Natural killer cell (primary cell): ENCODE data around the gene RNASET2. TPM values are rescaled to one million over a fixed set of nuclear protein-coding genes. Genes with fewer than 3 reads are reported as not detected.
"Not testable (repeated sequence)": the region's sequence is repeated elsewhere in the genome, so short reads cannot be mapped to it uniquely, and the experiment has no call there.

Experiments
- ATAC-seq, 3 donors: fragments of 150-1000 bp in 2 of 3; fragments of 200-7000 bp in 1 of 3; cut with Tn5 transposase; 1 replicate in 1 of 3; 2 replicates in 2 of 3; pipeline ENCODE4 v1.10.0; 2021; ENCODE audit warnings: mild to moderate bottlenecking in 2 of 3, moderate library complexity in 2 of 3
- DNase-seq, 2 donors: peaks; one replicate each; pipeline versions ENCODE4 v3.0.0 to v3.0.0-alpha.2; 2013 to 2021; ENCODE audit warnings: mixed read lengths in 1 of 2
- H3K27ac ChIP-seq: one replicate; pipeline ENCODE4 v1.5.1; 2013; ENCODE audit warnings: mild to moderate bottlenecking, low read length
- H3K27me3 ChIP-seq: one replicate; pipeline ENCODE4 v1.6.1; 2013; ENCODE audit warnings: low read length; ENCODE audit not compliant: control insufficient read depth, insufficient read depth
- H3K36me3 ChIP-seq: one replicate; pipeline ENCODE4 v1.6.1; 2013; ENCODE audit warnings: low read length; ENCODE audit not compliant: control insufficient read depth, insufficient read depth
- H3K4me1 ChIP-seq: one replicate; pipeline ENCODE4 v1.6.1; 2013; ENCODE audit warnings: low read length; ENCODE audit not compliant: control insufficient read depth, insufficient read depth
- H3K4me3 ChIP-seq: one replicate; pipeline ENCODE4 v1.5.1; 2013; ENCODE audit warnings: low read length
- H3K9me3 ChIP-seq: one replicate; pipeline ENCODE4 v1.6.1; 2013; ENCODE audit warnings: low read length; ENCODE audit not compliant: control insufficient read depth, insufficient read depth
- H3K27ac Mint-ChIP-seq, 2 donors: one replicate each; pipeline ENCODE4 v1.8.0; 2022; ENCODE audit warnings: mild to moderate bottlenecking in 2 of 2, mixed read lengths in 2 of 2, moderate library complexity in 1 of 2
- H3K27me3 Mint-ChIP-seq, 2 donors: one replicate each; pipeline ENCODE4 v1.8.0; 2022; ENCODE audit warnings: low read depth in 2 of 2, mixed read lengths in 2 of 2
- H3K36me3 Mint-ChIP-seq: one replicate; pipeline ENCODE4 v1.8.0; 2022; ENCODE audit warnings: mixed read lengths
- H3K4me1 Mint-ChIP-seq, 2 donors: one replicate each; pipeline ENCODE4 v1.8.0; 2022; ENCODE audit warnings: mixed read lengths in 2 of 2
- H3K4me3 Mint-ChIP-seq: one replicate; pipeline ENCODE4 v1.8.0; 2022; ENCODE audit warnings: mild to moderate bottlenecking, moderate library complexity, mixed read lengths
- H3K9me3 Mint-ChIP-seq, 2 donors: one replicate each; pipeline ENCODE4 v1.8.0; 2022; ENCODE audit warnings: mixed read lengths in 2 of 2
- WGBS: methylation state at CpG from one replicate; pipeline ENCODE4 v1.1.7; 2013; ENCODE audit warnings: missing lambda C conversion rate; ENCODE audit not compliant: insufficient coverage; 5-methylcytosine and 5-hydroxymethylcytosine counted together
- intact Hi-C: fragments of 100-400 bp; cut with micrococcal nuclease; formaldehyde crosslinking; loops from one replicate; pipeline ENCODE4 v1.14.2; 2022
- total RNA-seq, 4 donors: library from RNA; stranded (reverse); fragments of 120-200 nt in 1 of 4; gene quantifications; one replicate each; pipeline versions ENCODE4 v1.2.3 to v1.2.4, GENCODE V29; 2013 to 2022
- TF ChIP-seq, protein P1 (sequence below): fragments of 200-600 bp; IDR thresholded peaks from one replicate; pipeline ENCODE4 v1.8.0; 2022; ENCODE audit warnings: antibody characterized with exemption

RNASET2 gene
- total RNA-seq, 3 donors from 2014 or later (not counting 1 experiment from before 2014, with no cell fraction given): 65.1 to 106 (median 84.5) TPM

- Mint-ChIP-seq H3K27ac (no peak overlapping the region), H3K9me3 (no peaks in the 10 kb centered on the region), H3K36me3 (no peaks in the 10 kb centered on the region), H3K27me3 (no peaks in the 10 kb centered on the region), H3K4me3 (no peak overlapping the region), H3K4me1 (peaks cover 0 to 3% of the 10 kb centered on the region in 2 donors)
- intact Hi-C loops: no loop called here
- Histone ChIP-seq H3K4me1 (no peaks in the 10 kb centered on the region), H3K27me3 (no peaks in the 10 kb centered on the region), H3K4me3 (no peak overlapping the region), H3K9me3 (no peaks in the 10 kb centered on the region), H3K36me3 (peaks cover 18% of the 10 kb centered on the region), H3K27ac (no peak overlapping the region)
- DNase-seq (no peak), ATAC-seq (no peak)
- TF ChIP-seq, protein P1, sequence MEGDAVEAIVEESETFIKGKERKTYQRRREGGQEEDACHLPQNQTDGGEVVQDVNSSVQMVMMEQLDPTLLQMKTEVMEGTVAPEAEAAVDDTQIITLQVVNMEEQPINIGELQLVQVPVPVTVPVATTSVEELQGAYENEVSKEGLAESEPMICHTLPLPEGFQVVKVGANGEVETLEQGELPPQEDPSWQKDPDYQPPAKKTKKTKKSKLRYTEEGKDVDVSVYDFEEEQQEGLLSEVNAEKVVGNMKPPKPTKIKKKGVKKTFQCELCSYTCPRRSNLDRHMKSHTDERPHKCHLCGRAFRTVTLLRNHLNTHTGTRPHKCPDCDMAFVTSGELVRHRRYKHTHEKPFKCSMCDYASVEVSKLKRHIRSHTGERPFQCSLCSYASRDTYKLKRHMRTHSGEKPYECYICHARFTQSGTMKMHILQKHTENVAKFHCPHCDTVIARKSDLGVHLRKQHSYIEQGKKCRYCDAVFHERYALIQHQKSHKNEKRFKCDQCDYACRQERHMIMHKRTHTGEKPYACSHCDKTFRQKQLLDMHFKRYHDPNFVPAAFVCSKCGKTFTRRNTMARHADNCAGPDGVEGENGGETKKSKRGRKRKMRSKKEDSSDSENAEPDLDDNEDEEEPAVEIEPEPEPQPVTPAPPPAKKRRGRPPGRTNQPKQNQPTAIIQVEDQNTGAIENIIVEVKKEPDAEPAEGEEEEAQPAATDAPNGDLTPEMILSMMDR: no peak
- WGBS: 97% methylated on average over 9 of the region's 9 CpGs
Observed at GRCh38 chr6:166924531-166924930, 31.8 kb downstream of the RNASET2 start.

- Histone ChIP-seq H3K27ac (no peak overlapping the region), H3K4me1 (no peaks in the 10 kb centered on the region), H3K36me3 (peaks cover 4% of the 10 kb centered on the region), H3K4me3 (no peak overlapping the region), H3K27me3 (no peaks in the 10 kb centered on the region), H3K9me3 (no peaks in the 10 kb centered on the region)
- Mint-ChIP-seq H3K27me3 (no peaks in the 10 kb centered on the region), H3K36me3 (no peaks in the 10 kb centered on the region), H3K4me1 (no peaks in the 10 kb centered on the region), H3K27ac (no peak overlapping the region), H3K9me3 (no peaks in the 10 kb centered on the region), H3K4me3 (no peak overlapping the region)
- DNase-seq: no peak
- TF ChIP-seq, protein P1: no peak
- intact Hi-C loops: no loop called here
- no peak for ATAC-seq
- 100% methylated on average over 6 of the region's 7 CpGs for whole genome bisulfite sequencing
Observed at GRCh38 chr6:166922937-166923336, 33.4 kb downstream of the RNASET2 start.

- H3K27ac Mint-ChIP-seq: no peak overlapping the region
- no peak for ATAC-seq
- intact Hi-C loops: no loop called here
- WGBS: 92% methylated on average over 3 of the region's 3 CpGs
- TF ChIP-seq, protein P1: no peak
- Histone ChIP-seq H3K4me3 (no peak overlapping the region), H3K27me3 (no peaks in the 10 kb centered on the region), H3K36me3 (no peaks in the 10 kb centered on the region), H3K4me1 (no peaks in the 10 kb centered on the region), H3K9me3 (no peaks in the 10 kb centered on the region), H3K27ac (no peak overlapping the region)
- H3K9me3 Mint-ChIP-seq: no peaks in the 10 kb centered on the region
- no peaks in the 10 kb centered on the region for H3K36me3 Mint-ChIP-seq
- no peak overlapping the region for H3K4me3 Mint-ChIP-seq
- DNase-seq: no peak
- H3K4me1 Mint-ChIP-seq: no peaks in the 10 kb centered on the region
- H3K27me3 Mint-ChIP-seq: no peaks in the 10 kb centered on the region
Observed at GRCh38 chr6:166921570-166921969, 34.8 kb downstream of the RNASET2 start.

DNA sequence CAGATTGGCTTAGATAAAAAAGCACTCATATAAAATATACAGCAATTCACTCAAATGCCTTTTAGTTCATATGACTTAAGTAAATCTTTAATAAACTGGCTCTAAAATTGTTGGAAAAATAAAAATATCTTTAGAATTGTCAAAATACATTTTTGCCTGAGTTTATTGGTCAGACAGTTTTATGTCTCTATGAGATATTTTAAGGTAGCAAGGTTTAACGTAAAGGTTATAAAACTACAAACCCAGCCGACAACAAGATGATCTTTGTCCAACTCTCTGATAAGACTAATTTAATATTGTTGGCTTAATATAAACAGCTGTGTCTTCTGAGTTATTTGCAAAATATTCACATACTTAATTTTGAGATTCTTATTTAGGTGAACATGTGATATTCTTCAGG, 39.5 kb downstream of the RNASET2 start:
- intact Hi-C loops: no loop called here
- no peaks in the 10 kb centered on the region for H3K9me3 ChIP-seq
- H3K4me3 Mint-ChIP-seq: no peak overlapping the region
- ATAC-seq: no peak
- no peak overlapping the region for H3K27ac Mint-ChIP-seq
- H3K4me1 Mint-ChIP-seq: no peaks in the 10 kb centered on the region
- no CpG with 5 or more reads among the region's 2 CpGs for WGBS
- DNase-seq: no peak
- no peaks in the 10 kb centered on the region for H3K27me3 Mint-ChIP-seq
- H3K27me3 ChIP-seq: no peaks in the 10 kb centered on the region
- TF ChIP-seq, protein P1: no peak
- H3K4me1 ChIP-seq: no peaks in the 10 kb centered on the region
- no peak overlapping the region for H3K4me3 ChIP-seq
- H3K36me3 ChIP-seq: no peaks in the 10 kb centered on the region
- H3K9me3 Mint-ChIP-seq: peaks cover 0 to 3% of the 10 kb centered on the region in 2 donors
- no peak overlapping the region for H3K27ac ChIP-seq
- H3K36me3 Mint-ChIP-seq: no peaks in the 10 kb centered on the region

GRCh38 chr6:166915484-166915883, 40.9 kb downstream of the RNASET2 start:
- H3K27me3 ChIP-seq, H3K4me3 Mint-ChIP-seq, H3K9me3 Mint-ChIP-seq, intact Hi-C loops, DNase-seq, H3K36me3 ChIP-seq, ATAC-seq, H3K4me1 ChIP-seq, H3K4me1 Mint-ChIP-seq, H3K27me3 Mint-ChIP-seq, H3K9me3 ChIP-seq, H3K27ac Mint-ChIP-seq, H3K4me3 ChIP-seq, H3K36me3 Mint-ChIP-seq, H3K27ac ChIP-seq: not testable (repeated sequence)
- 95% methylated on average over 8 of the region's 8 CpGs for WGBS

- intact Hi-C loops: not testable (repeated sequence)
- 99% methylated on average over 3 of the region's 3 CpGs for WGBS
Observed at GRCh38 chr6:166914952-166915351, 41.4 kb downstream of the RNASET2 start.

More at GRCh38 chr6:166914952-166915351, 41.4 kb downstream of the RNASET2 start:
- not testable (repeated sequence) for ATAC-seq, H3K27ac ChIP-seq, H3K36me3 Mint-ChIP-seq, H3K9me3 Mint-ChIP-seq, H3K27me3 Mint-ChIP-seq, H3K36me3 ChIP-seq, H3K27me3 ChIP-seq, DNase-seq, H3K4me3 Mint-ChIP-seq, H3K4me1 Mint-ChIP-seq, H3K9me3 ChIP-seq, H3K4me1 ChIP-seq, H3K27ac Mint-ChIP-seq, H3K4me3 ChIP-seq
